Measurements from ENCODE around the gene ASAP2.

The ASAP2 gene

DNA sequence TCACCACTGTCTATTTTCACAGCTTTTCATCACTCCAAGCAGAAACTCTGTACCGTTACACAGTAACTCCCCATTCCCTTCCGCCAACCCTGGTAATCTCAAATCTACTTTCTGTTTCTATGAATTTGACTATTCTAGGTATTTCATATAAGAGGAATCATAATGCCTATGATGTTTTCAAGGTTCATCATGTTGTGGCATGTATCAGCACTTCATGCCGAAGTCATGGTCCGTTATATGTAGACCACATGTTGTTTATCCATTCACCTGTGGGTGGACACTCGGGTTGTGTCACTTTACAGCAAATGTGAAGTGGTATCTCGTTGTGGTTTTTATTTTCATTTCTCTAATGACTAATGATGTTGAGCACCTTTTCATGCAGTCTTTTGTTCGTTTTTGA is 238.5 kb downstream of the ASAP2 start:
- DNase-seq = no peak

DNA sequence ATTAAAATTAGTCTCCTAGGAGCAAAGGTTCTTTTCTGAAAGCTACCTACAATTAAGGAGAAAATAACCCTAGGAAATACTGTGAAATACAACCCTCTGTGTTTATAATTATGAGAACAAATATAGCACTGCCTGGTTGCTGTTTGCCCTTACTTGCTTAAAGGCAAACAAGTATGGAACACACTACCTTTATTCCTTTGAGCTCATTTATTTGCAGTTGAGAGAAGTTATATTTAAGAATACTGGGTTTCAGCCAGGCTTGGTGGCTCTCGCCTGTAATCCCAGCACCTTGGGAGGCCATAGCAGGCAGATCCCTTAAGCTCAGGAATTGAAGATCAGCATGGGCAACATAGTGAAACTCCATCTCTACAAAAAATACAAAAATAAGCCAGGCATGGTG is 244.6 kb downstream of the ASAP2 start:
- DNase-seq = no peak

Data from effector CD4-positive, alpha-beta T cell (primary cell).